HepG2 (cell line): ENCODE data around the gene RTP3. TPM values are rescaled to one million over a fixed set of nuclear protein-coding genes. Genes with fewer than 3 reads are reported as not detected.

Experiments used
- ATAC-seq: fragments of 200-7000 bp; cut with Tn5 transposase; 3 replicates; pipeline ENCODE4 v1.9.1; 2020; ENCODE audit warnings: mild to moderate bottlenecking, moderate library complexity
- BruUV-seq: library from RNA; stranded (reverse); fragments of 400-500 nt; replicated peaks from 2 replicates; lab custom pipeline; 2021; lab: Mats Ljungman, UMichigan
- CTCF ChIA-PET: fragments of 300-600 bp; formaldehyde crosslinking; extraction: SDS; loops from one replicate; lab custom pipeline; 2021; ENCODE audit warnings: low total read pairs, inconsistent platforms, low intra/inter-chr PET ratio; lab: Yijun Ruan, JAX
- POLR2A ChIA-PET: fragments of 350-600 bp; sonication (Branson Sonifier 250); formaldehyde crosslinking; loops from one replicate; lab custom pipeline; 2020; ENCODE audit warnings: antibody characterized with exemption, inconsistent platforms; lab: Yijun Ruan, JAX
- DNase-seq: peaks from one replicate; pipeline ENCODE4 v3.0.0-alpha.2; 2015; ENCODE audit warnings: low spot score
- FAIRE-seq: peaks from 3 replicates; lab custom pipeline; 2011; peaks lifted over from hg19 to GRCh38; lab: Jason Lieb, UNC
- H2AFZ ChIP-seq: one replicate; pipeline ENCODE4 v1.6.1; 2011; ENCODE audit warnings: low read length, inconsistent platforms
- H3K27ac ChIP-seq: fragments of 300-600 bp; 3 replicates; pipeline ENCODE4 v1.8.0; 2011; ENCODE audit warnings: mixed run types, mild to moderate bottlenecking, mixed read lengths, low read length, inconsistent platforms; ENCODE audit not compliant: insufficient read depth; ENCODE audit errors: extremely low read length
- H3K27me3 ChIP-seq, 2 experiments: fragments of 200-600 bp in 1 of 2; 2 replicates in 1 of 2; 3 replicates in 1 of 2; pipeline versions ENCODE4 v1.6.0 to v1.8.0; 2011; ENCODE audit warnings: low read length in 2 of 2, mild to moderate bottlenecking in 2 of 2, moderate library complexity in 2 of 2, inconsistent platforms in 1 of 2; ENCODE audit not compliant: insufficient read depth in 2 of 2, control insufficient read depth in 1 of 2
- H3K36me3 ChIP-seq, 2 experiments: fragments of 200-600 bp in 1 of 2; replicated peaks in 1 of 2; 2 replicates in 1 of 2; 3 replicates in 1 of 2; pipeline versions ENCODE4 v1.5.1 to v1.8.0; 2011; ENCODE audit warnings: low read length in 2 of 2, inconsistent platforms in 1 of 2; ENCODE audit not compliant: insufficient read depth in 2 of 2, control insufficient read depth in 1 of 2
- H3K4me1 ChIP-seq: 2 replicates; pipeline ENCODE4 v1.5.1; 2012; ENCODE audit warnings: low read length, inconsistent platforms; ENCODE audit not compliant: insufficient read depth
- H3K4me2 ChIP-seq: 2 replicates; pipeline ENCODE4 v1.6.0; 2011; ENCODE audit warnings: low read depth, low read length, inconsistent platforms
- H3K4me3 ChIP-seq, 3 experiments: fragments of 200-600 bp in 1 of 3; sonication (generic), shearing (Covaris generic) in 1 of 3; replicated peaks in 1 of 3; 2 replicates each; pipeline ENCODE4 v1.5.1; 2011 to 2016; ENCODE audit warnings: low read length in 3 of 3, inconsistent platforms in 2 of 3, low read depth in 2 of 3, mild to moderate bottlenecking in 2 of 3, control low read depth in 1 of 3, mixed read lengths in 1 of 3; ENCODE audit not compliant: insufficient read depth in 1 of 3
- H3K79me2 ChIP-seq: one replicate; pipeline ENCODE4 v1.6.1; 2011; ENCODE audit warnings: low read length, inconsistent platforms; ENCODE audit not compliant: insufficient read depth
- H3K9ac ChIP-seq: 2 replicates; pipeline ENCODE4 v1.6.0; 2011; ENCODE audit warnings: mild to moderate bottlenecking, low read depth, low read length, inconsistent platforms; ENCODE audit not compliant: insufficient read depth
- H3K9me3 ChIP-seq: 2 replicates; pipeline ENCODE4 v1.5.1; 2012; ENCODE audit warnings: mild to moderate bottlenecking, low read length
- H4K20me1 ChIP-seq: 2 replicates; pipeline ENCODE4 v1.6.0; 2011; ENCODE audit warnings: inconsistent platforms, mild to moderate bottlenecking, low read length, moderate library complexity; ENCODE audit not compliant: insufficient read depth
- AGO1 ChIP-seq: fragments of 200-400 bp; formaldehyde crosslinking; IDR thresholded peaks from 2 replicates; pipeline ENCODE4 v1.6.1; 2017; ENCODE audit warnings: mild to moderate bottlenecking, low read depth, low read length, moderate library complexity; ENCODE audit not compliant: poor library complexity, severe bottlenecking
- CCAR2 ChIP-seq: fragments of 200-400 bp; formaldehyde crosslinking; optimal IDR thresholded peaks from 2 replicates; pipeline ENCODE3; 2018; ENCODE audit warnings: low read depth, mild to moderate bottlenecking, low read length, moderate library complexity
- GLI4 ChIP-seq: sonication (generic); formaldehyde crosslinking; IDR thresholded peaks from 2 replicates; pipeline ENCODE4 v1.5.1; 2020; ENCODE audit warnings: missing genetic modification reagents, mild to moderate bottlenecking, moderate library complexity, borderline replicate concordance
- UBTF ChIP-seq: sonication (generic); formaldehyde crosslinking; IDR thresholded peaks from 2 replicates; pipeline ENCODE4 v1.4.0; 2020; ENCODE audit warnings: mild to moderate bottlenecking, missing genetic modification reagents
- ZNF225 ChIP-seq: sonication (generic); formaldehyde crosslinking; IDR thresholded peaks from 2 replicates; pipeline ENCODE4 v1.4.0; 2020; ENCODE audit warnings: mild to moderate bottlenecking, missing genetic modification reagents
- ZNF263 ChIP-seq: sonication (generic); formaldehyde crosslinking; IDR thresholded peaks from 2 replicates; pipeline ENCODE4 v1.4.0; 2020; ENCODE audit warnings: missing genetic modification reagents
- ZNF749 ChIP-seq: sonication (generic); formaldehyde crosslinking; IDR thresholded peaks from 2 replicates; pipeline ENCODE4 v1.8.0; 2022; ENCODE audit warnings: mild to moderate bottlenecking, missing genetic modification reagents, moderate library complexity, borderline replicate concordance
- ZNF800 ChIP-seq: sonication (generic); formaldehyde crosslinking; IDR thresholded peaks from 2 replicates; pipeline ENCODE4 v1.4.0; 2020; ENCODE audit warnings: missing genetic modification reagents
- WGBS: methylation state at CpG from one replicate; pipeline ENCODE4 v1.1.6; 2017; ENCODE audit warnings: low lambda C conversion rate; 5-methylcytosine and 5-hydroxymethylcytosine counted together
- in situ Hi-C: cut with HindIII; loops from 2 replicates; pipeline ENCODE4 v1.10.0; 2017; ENCODE audit warnings: low pct_unique_long_range_greater_than_20kb; ENCODE audit not compliant: extremely low pct_ligation_motif_present
- intact Hi-C: fragments of 100-400 bp; cut with micrococcal nuclease; formaldehyde crosslinking; loops from one replicate; pipeline ENCODE4 v1.10.0; 2022; ENCODE audit not compliant: unreplicated experiment
- polyA plus RNA-seq, 8 experiments: library from polyadenylated mRNA; depleted of rRNA in 3 of 8; stranded (reverse) in 7 of 8; unstranded in 1 of 8; fragments of >200 nt; fragmentation: Illumina TruSeq in 4 of 8; extraction: Trizol in 4 of 8; gene quantifications; 2 replicates each; pipeline versions ENCODE4 v1.2.1 to v1.2.3, GENCODE V29; 2011 to 2016; ENCODE audit warnings: low read depth in 4 of 8, missing spikeins in 1 of 8, mixed read lengths in 1 of 8; ENCODE audit not compliant: insufficient read depth in 1 of 8
- total RNA-seq, 5 experiments: library from RNA; depleted of rRNA; stranded (reverse); fragments of >200 nt; fragmentation: Illumina TruSeq; extraction: Trizol; gene quantifications; 2 replicates each; pipeline ENCODE4 v1.2.3, GENCODE V29; 2016; ENCODE audit warnings: low read depth in 1 of 5
- TF ChIP-seq, protein P1 (sequence below), 2 experiments: fragments of 450-650 bp in 1 of 2; sonication (generic) in 1 of 2; formaldehyde crosslinking in 1 of 2; IDR thresholded peaks; 2 replicates each; pipeline versions ENCODE4 v1.6.1 to v1.8.0; 2016 to 2022; ENCODE audit warnings: antibody characterized with exemption in 1 of 2, mild to moderate bottlenecking in 1 of 2, missing genetic modification reagents in 1 of 2
- TF ChIP-seq, protein P2 (sequence below): sonication (generic); formaldehyde crosslinking; IDR thresholded peaks from 2 replicates; pipeline ENCODE4 v1.4.0; 2020; ENCODE audit warnings: mild to moderate bottlenecking, missing genetic modification reagents

The RTP3 gene
- total and polyA plus RNA-seq, 2 of the 13 experiments (the other 11 are each of a cell fraction or from before 2014, with no cell fraction given): 0.09 TPM; not detected in 1

DNA sequence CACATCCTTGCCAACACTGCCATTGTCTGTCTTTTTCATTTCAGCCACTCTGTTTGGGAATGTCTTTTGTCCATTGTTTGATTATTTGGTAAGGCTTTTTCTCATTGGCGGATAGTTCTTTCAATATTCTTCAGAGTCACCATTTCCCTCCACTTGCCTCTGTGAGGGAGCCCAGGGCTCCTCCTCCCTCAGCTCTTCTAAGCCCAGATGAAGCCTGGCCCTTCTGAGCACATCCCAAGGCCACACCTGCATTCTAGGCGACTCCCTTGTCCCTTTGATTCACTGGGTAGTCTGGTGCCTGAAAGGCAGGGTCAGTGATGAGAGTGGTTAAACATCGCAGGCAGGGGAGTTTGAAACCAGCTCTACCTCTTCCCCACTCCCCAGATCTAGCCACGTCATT lies 20.6 kb upstream of the RTP3 start:
- no peak overlapping the region for H3K4me2 ChIP-seq
- ChIA-PET CTCF (no interaction called here), POLR2A (no interaction called here)
- H3K4me3 ChIP-seq: no peak overlapping the region
- BruUV-seq: no TSS peak
- WGBS: 21% methylated on average over 4 of the region's 4 CpGs
- H4K20me1 ChIP-seq: no peaks in the 10 kb centered on the region
- H2AFZ ChIP-seq: no peak overlapping the region
- peaks cover 0 to 7% of the 10 kb centered on the region in 2 experiments; a peak in 1 of 5 replicates for H3K27me3 ChIP-seq
- no peak overlapping the region for H3K27ac ChIP-seq
- ATAC-seq (no peak), FAIRE-seq (no peak), DNase-seq (no peak)
- H3K4me1 ChIP-seq: no peaks in the 10 kb centered on the region
- in situ Hi-C loops (no loop called here), intact Hi-C loops (no loop called here)
- H3K79me2 ChIP-seq: no peaks in the 10 kb centered on the region
- no peak overlapping the region for H3K9ac ChIP-seq
- H3K36me3 ChIP-seq: no peaks in the 10 kb centered on the region
- no peaks in the 10 kb centered on the region for H3K9me3 ChIP-seq
- TF ChIP-seq CCAR2 (no peak), ZNF225 (CRISPR knock-in tag) (no peak), UBTF (no peak), ZNF749 (CRISPR knock-in tag) (no peak), AGO1 (no peak), GLI4 (CRISPR knock-in tag) (no peak), ZNF800 (no peak), ZNF263 (no peak)
- TF ChIP-seq, protein P1, sequence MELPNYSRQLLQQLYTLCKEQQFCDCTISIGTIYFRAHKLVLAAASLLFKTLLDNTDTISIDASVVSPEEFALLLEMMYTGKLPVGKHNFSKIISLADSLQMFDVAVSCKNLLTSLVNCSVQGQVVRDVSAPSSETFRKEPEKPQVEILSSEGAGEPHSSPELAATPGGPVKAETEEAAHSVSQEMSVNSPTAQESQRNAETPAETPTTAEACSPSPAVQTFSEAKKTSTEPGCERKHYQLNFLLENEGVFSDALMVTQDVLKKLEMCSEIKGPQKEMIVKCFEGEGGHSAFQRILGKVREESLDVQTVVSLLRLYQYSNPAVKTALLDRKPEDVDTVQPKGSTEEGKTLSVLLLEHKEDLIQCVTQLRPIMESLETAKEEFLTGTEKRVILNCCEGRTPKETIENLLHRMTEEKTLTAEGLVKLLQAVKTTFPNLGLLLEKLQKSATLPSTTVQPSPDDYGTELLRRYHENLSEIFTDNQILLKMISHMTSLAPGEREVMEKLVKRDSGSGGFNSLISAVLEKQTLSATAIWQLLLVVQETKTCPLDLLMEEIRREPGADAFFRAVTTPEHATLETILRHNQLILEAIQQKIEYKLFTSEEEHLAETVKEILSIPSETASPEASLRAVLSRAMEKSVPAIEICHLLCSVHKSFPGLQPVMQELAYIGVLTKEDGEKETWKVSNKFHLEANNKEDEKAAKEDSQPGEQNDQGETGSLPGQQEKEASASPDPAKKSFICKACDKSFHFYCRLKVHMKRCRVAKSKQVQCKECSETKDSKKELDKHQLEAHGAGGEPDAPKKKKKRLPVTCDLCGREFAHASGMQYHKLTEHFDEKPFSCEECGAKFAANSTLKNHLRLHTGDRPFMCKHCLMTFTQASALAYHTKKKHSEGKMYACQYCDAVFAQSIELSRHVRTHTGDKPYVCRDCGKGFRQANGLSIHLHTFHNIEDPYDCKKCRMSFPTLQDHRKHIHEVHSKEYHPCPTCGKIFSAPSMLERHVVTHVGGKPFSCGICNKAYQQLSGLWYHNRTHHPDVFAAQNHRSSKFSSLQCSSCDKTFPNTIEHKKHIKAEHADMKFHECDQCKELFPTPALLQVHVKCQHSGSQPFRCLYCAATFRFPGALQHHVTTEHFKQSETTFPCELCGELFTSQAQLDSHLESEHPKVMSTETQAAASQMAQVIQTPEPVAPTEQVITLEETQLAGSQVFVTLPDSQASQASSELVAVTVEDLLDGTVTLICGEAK (IDR thresholded peaks at IDR 0.05): no peak
- TF ChIP-seq, protein P1 (CRISPR knock-in tag; IDR thresholded peaks at IDR 0.05): no peak
- TF ChIP-seq, protein P2, sequence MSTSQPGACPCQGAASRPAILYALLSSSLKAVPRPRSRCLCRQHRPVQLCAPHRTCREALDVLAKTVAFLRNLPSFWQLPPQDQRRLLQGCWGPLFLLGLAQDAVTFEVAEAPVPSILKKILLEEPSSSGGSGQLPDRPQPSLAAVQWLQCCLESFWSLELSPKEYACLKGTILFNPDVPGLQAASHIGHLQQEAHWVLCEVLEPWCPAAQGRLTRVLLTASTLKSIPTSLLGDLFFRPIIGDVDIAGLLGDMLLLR (CRISPR knock-in tag): no peak
